ENCODE data around the gene CDKN2C. TPM values are rescaled to one million over a fixed set of nuclear protein-coding genes. Genes with fewer than 3 reads are reported as not detected.

Gene CDKN2C
- total RNA-seq, 2 donors from 2014 or later: 10.3 to 12.6 TPM

GRCh38 chr1:50967416-50968157, 2.5 kb upstream of the CDKN2C start:
- Histone ChIP-seq H3K36me3 (no peaks in the 10 kb centered on the region), H3K27ac (peak overlapping the region; percentile 95 to 97), H3K4me1 (ENCODE audit: control insufficient read depth in 1 of 2, low read depth in 2 of 2) (peaks cover 0 to 14% of the 10 kb centered on the region in 2 donors), H3K27me3 (replicated peaks; ENCODE audit: insufficient read depth) (no peaks in the 10 kb centered on the region), H3K9me3 (no peaks in the 10 kb centered on the region), H3K4me3 (peak overlapping the region; percentile 86)
- DNase-seq (ENCODE audit: low spot score) (no peak), ATAC-seq (ENCODE audit: insufficient number of reproducible peaks, low FRiP score, low read depth) (no peak)
- no peak for TF ChIP-seq CTCF (IDR thresholded peaks at IDR 0.05)

DNA sequence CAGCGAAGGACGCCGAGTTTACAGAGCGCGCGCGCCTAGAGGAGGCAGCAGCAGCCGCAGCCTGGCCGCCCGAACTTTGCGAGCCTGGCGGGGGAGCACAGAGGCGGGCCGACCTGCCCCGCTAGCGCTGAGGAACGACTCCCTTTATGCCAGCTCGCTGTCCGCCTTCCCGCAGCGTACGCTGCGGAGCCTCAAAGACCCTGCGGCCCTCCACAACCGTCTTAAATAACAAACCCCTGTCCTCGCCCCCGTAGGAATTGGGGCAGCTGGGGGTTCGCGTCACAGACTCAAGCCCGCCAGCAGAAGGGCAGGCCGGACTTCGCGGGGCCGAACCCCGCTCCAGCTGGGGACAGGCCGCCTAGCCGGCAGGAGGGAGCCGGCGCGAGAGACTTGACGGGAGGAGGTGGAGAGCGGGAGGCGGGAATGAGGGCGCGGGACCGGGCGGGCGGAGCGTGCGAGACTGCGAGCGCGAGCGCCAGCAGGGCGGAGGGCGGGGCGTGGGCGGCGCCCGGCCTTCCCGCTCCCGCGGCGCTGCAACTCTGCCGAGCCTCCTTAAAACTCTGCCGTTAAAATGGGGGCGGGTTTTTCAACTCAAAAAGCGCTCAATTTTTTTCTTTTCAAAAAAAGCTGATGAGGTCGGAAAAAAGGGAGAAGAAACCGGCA, 1.8 kb upstream of the CDKN2C start:
- ATAC-seq (ENCODE audit: insufficient number of reproducible peaks, low FRiP score, low read depth): peak; percentile 80
- Histone ChIP-seq H3K27ac (peak overlapping the region; percentile 95 to 97), H3K36me3 (no peaks in the 10 kb centered on the region), H3K4me1 (ENCODE audit: control insufficient read depth in 1 of 2, low read depth in 2 of 2) (peaks cover 0 to 14% of the 10 kb centered on the region in 2 donors), H3K4me3 (peak overlapping the region; percentile 86), H3K27me3 (replicated peaks; ENCODE audit: insufficient read depth) (no peaks in the 10 kb centered on the region), H3K9me3 (no peaks in the 10 kb centered on the region)
- no peak for DNase-seq (ENCODE audit: low spot score)
- TF ChIP-seq CTCF (IDR thresholded peaks at IDR 0.05): peak; percentile 52

DNA sequence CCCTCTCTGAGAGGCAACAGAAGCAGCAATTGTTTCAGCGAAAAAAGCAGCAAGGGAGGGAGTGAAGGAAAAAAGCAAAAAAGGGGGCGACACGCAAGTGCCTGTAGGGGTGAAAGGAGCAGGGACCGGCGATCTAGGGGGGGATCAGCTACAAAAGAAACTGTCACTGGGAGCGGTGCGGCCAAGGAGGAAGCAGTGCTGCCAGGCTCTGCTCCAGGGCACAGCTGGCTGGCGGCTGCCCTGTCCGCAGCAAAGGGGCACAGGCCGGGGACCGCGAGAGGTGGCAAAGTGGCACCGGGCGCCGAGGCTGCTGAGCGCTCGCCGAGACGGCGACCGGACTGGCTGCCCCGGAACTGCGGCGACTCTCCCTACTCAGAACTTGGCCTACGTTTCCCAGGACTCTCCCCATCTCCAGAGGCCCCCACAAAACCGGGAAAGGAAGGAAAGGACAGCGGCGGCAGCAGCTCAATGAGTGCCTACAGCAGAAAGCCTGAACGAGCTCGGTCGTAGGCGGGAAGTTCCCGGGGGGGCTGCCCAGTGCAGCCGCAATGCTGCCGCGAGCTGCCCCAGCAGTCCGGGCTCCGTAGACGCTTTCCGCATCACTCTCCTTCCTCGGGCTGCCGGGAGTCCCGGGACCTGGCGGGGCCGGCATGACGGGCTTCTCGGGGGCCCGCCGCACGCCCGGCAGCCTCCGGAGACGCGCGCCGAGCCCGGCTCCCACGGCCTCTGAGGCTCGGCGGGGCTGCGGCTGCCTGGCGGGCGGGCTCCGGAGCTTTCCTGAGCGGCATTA, 1.0 kb upstream of the CDKN2C start:
- Histone ChIP-seq H3K4me3 (peak overlapping the region; percentile 86), H3K4me1 (ENCODE audit: control insufficient read depth in 1 of 2, low read depth in 2 of 2) (peaks cover 0 to 14% of the 10 kb centered on the region in 2 donors), H3K9me3 (no peaks in the 10 kb centered on the region), H3K27me3 (replicated peaks; ENCODE audit: insufficient read depth) (no peaks in the 10 kb centered on the region), H3K27ac (peak overlapping the region; percentile 95 to 97), H3K36me3 (no peaks in the 10 kb centered on the region)
- TF ChIP-seq CTCF (IDR thresholded peaks at IDR 0.05): no peak
- peak; percentile 1 for ATAC-seq (ENCODE audit: insufficient number of reproducible peaks, low FRiP score, low read depth)
- DNase-seq (ENCODE audit: low spot score): no peak

GRCh38 chr1:50970509-50970887, 453 bp downstream of the CDKN2C start:
- Histone ChIP-seq H3K27ac (peak overlapping the region; percentile 95 to 97), H3K9me3 (no peaks in the 10 kb centered on the region), H3K4me3 (peak overlapping the region; percentile 86), H3K4me1 (ENCODE audit: control insufficient read depth in 1 of 2, low read depth in 2 of 2) (peaks cover 0 to 14% of the 10 kb centered on the region in 2 donors), H3K36me3 (no peaks in the 10 kb centered on the region), H3K27me3 (replicated peaks; ENCODE audit: insufficient read depth) (no peaks in the 10 kb centered on the region)
- ATAC-seq (ENCODE audit: insufficient number of reproducible peaks, low FRiP score, low read depth) (no peak), DNase-seq (ENCODE audit: low spot score) (no peak)
- no peak for TF ChIP-seq CTCF (IDR thresholded peaks at IDR 0.05)

Data from thoracic aorta (tissue), 2 donors.